ENCODE results near the gene TAF5.
"Not testable (repeated sequence)": the region's sequence is repeated elsewhere in the genome, so short reads cannot be mapped to it uniquely, and the experiment has no call there.

The TAF5 gene

DNA sequence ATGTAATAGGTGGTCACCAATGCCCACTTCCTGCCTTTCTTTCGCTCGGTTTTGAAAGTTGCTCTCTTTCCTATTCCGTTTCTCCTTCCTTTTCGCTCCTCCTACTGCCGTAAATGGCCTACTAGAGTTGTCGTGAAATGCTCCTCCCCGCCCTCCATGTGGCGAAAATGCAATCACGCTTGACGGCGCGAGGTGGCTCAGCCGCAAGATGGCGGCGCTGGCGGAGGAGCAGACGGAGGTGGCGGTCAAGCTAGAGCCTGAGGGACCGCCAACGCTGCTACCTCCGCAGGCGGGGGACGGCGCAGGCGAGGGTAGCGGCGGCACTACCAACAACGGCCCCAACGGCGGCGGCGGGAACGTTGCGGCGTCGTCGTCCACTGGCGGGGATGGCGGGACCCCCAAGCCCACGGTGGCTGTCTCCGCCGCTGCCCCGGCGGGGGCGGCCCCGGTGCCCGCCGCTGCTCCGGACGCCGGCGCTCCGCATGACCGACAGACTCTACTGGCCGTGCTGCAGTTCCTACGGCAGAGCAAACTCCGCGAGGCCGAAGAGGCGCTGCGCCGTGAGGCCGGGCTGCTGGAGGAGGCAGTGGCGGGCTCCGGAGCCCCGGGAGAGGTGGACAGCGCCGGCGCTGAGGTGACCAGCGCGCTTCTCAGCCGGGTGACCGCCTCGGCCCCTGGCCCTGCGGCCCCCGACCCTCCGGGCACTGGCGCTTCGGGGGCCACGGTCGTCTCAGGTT is at the start of gene TAF5:
Gene TAF5 (plus strand): TSS at position 195 of the 737 bp plus-strand sequence. CDS start 14 bp downstream, at position 209.
- peak; percentile 86 for FAIRE-seq

DNA sequence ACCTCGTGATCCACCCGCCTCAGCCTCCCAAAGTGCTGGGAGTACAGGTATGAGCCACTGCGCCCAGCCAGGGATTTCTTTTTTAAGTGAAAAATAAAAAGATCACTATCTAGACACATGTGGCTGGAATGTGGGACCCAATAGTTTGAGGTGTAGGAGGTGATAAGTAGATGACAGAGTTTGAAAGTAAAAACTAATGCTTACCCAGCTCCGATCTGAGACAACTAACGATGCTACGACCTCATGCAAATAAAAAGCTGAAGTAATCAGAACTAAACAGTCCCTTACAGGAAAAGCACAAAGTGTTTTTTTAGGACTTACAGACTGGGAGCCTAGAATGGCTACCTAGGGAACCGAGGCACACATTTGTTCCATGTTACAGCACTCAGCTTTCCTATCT is 39.9 kb upstream of the TAF5 start:
- FAIRE-seq: no peak

DNA sequence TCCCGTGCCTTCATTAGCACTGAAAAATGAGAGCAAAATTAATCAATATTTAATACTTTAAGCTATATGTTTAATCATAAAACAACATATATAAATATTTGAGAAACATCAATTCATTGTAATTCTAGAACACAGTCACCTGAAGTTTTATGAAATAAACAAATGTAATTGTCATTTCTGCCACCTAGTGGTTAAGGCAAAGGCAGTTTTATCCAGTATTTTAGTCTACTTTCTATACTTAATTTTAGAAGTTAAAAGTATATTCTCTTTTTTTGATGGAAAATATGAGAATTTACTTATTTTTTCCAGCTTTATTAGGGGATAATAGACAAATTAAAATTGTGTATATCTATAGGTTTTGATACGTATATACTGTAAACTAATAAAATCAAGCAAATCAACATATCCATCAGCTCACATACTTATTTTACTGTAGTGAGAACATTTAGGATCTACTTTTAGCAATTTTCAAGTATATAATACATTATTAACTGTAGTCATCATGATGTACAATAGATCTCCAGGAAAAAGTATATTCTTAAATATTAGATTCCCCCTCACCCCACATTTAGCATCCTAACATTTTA is 33.7 kb upstream of the TAF5 start:
- FAIRE-seq: peak; percentile 93

DNA sequence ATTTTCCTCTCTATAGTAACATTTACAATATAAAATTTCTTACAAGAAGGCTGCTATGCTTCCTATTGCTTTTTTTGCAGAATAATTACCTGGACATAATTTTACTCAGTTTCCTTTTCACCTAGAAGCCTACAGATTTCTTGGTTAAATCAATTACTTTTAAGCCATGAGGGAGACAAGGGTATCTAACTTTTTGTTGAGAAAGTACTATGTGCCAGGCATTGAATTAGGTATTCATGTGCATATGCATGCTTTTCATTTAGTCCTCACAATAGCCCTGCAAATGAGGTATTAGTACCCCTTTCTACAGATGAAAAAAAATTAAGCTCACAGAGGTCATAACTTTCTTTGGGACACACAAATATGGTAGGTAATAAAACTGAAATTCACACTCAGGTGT is 33.2 kb upstream of the TAF5 start:
- no peak for FAIRE-seq

DNA sequence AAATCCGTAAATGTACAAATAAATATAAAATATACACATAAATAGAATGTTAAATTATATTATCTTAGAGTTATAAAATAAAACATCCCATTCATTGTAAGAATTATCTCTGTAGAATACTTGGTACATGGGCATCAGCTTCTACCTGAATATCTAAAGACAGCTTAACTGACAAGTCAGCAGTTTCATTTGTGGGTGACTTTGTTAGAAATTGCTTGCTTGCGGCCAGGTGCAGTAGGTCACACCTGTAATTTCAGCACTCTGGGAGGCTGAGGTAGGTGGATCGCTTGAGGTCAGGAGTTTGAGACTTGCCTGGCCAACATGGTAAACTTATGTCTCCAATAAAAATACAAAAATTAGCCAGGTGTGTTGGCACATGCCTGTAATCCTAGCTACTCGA is 31.4 kb upstream of the TAF5 start:
- peak; percentile 86 for FAIRE-seq

DNA sequence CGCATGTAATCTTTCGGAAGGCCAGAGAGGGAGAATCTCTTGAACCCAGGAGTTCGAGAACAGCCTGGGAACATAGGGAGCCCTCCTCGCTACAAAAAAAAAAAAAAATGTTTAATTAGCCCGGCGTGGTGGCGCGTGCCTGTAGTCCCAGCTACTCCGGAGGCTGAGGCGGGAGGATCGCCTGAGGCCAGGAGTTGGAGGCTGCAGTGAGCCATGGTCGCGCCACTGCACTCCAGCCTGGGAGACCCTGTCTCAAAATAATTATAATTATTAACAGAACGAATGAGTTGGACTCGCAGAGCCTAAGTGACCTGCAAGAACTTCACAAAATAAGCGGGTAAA is 17.6 kb upstream of the TAF5 start:
- FAIRE-seq: no peak

DNA sequence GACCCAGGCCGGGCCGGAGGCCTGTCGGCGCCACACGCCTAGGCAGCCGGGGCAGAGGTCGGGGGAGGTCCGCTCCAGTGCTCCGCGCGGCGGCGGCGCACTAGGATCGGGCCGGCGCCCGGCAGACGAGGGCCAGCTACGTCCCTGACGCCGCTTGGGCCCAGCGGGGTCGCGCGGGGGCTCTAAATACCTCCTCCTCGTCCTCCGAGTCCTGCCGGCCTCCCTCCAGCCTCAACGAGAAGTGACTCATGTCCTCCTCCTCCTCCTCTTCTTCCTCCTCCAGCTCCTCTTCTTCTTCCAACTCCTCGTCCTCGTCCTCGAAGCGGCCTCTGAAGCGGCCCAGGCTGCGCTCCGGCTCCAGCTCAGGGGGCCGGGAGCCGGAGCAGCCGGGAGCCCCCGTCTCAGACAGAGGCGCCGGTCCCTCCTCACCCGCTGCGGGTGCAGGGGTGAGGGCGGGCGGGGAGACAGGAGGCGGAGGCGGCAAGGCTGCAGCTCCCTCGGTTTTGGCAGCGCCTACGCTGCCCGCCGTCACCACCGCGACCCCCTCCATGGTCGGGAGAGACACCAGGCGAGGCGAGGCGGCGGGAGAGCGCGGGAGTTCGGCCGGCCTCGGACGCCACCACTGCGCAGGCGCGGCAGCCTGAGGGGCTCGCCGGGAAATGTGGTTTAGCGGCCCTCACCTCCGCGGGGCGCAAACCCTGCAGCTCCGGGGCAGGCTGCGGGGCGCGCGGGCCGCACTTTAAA is 17.1 kb upstream of the TAF5 start, which contains the start of gene PCGF6:
Gene PCGF6 (minus strand): TSS at position 624 of the 744 bp plus-strand sequence. CDS start 74 bp downstream, at position 550.
- FAIRE-seq: no peak

DNA sequence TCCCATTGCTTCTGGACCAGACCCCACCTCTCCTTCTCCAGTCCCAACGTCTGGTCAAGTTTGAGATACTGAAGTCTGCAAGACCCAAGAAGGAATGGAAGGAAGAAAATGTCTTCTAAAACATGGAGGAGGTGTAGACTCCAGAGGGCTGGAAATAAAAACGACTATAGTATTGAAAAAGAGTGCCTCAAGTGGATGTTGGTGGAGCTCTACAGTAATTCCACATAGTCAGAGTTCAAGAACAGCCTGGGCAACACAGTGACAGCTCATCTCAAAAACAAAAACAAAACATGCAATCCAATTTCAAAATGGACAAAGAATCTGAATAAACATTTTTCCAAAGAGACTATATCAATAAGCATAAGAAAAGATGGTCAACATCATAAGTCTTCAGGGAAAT is 14.5 kb upstream of the TAF5 start:
- FAIRE-seq: no peak

DNA sequence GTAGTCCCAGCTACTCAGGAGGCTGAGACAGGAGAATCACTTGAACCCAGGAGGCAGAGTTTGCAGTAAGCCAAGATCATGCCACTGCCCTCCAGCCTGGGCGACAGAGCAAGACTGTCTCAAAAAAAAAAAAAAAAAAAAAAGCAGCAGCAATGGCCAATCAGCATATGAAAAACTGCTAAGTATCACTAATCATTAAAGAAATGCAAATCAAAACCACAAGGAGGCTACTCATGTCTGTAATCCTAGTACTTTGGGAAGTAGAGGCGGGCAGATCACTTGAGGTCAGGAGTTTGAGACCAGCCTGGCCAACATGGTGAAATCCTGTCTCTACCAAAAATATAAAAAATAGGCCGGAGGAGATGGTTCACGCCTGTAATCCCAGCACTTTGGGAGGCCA is 13.2 kb upstream of the TAF5 start:
- not testable (repeated sequence) for FAIRE-seq

DNA sequence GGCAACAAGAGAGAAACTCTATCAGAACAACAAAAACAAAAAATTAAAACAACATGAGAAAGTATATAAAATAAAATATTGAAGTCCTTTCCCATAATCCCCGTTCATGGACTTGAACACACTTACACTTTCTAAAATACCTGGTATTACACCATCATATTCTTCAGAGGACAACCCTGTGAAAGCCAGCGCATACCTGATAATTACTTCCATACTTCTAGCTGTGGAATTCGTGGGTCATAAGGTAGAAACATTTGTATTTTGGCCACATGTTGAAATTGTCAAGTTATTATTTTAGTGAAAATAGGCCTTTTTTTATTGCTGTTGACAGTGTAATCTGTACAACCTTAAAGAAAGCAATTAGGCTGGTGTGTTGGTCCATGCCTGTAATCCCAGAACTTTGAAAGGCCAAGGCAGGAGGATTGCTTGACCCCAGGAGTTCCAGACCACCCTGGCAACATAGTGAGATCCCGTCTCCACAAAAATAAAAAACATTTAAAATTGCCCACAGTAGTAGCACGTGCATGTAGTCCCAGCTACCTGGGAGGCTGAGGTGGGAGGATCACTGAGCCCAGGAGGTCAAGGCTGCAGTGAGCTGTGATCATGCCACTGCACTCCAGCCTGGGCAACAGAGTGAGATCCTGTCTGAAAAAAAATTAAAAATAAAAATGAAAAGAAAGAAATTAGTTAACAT is 11.7 kb upstream of the TAF5 start:
- no peak for FAIRE-seq

DNA sequence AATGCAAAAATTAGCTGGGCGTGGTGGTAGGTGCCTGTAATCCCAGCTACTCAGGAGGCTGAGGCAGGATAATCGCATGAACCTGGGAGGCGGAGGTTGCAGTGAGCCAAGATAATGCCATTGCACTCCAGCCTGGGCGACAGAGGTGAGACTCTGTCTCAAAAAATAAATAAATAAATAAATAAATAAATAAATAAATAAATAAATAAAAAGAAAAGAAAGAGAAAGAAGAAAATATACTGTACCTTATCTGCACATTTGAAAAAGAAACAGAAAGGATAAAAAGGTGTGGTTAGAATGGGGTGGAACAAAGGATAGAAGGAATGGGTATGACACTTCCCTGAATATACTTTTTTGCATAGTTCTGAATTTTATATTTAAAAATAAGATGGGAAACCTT is 8.3 kb upstream of the TAF5 start:
- FAIRE-seq: not testable (repeated sequence)

DNA sequence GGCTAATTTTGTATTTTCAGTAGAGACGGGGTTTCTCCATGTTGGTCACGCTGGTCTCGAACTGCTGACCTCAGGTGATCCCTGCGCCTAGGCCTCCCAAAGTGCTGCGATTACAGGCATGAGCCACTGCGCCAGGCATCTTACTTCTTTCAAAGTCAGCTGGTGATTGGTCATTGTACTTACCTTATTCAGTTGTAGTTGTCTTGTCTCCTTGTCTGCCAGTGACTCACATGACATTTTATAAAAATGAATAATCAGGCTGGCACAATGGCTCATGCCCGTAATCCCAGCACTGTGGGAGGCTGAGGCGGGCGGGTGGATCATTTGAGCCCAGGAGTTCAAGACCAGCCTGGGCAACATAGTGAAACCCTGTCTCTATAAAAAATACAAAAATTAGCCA is 7.0 kb upstream of the TAF5 start:
- FAIRE-seq: not testable (repeated sequence)

DNA sequence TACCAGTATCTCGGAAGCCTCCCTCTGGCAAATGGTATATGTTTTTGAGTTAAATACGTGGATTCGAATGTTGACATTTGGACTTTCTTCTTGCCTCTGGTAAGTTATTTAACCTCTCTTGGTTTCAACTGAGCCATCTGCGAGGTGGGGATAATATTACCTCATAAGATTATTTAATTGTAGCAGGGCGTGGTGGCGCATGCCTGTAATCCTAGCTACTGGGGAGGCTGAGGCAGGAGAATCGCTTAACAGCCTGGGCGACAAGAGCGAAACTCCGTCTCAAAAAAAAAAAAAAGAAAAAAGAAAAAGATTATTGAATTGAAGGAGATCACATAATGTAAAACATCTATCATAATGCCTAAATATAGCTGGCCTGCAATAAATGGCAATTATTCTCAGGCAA is 396 bp upstream of the TAF5 start:
- no peak for FAIRE-seq

DNA sequence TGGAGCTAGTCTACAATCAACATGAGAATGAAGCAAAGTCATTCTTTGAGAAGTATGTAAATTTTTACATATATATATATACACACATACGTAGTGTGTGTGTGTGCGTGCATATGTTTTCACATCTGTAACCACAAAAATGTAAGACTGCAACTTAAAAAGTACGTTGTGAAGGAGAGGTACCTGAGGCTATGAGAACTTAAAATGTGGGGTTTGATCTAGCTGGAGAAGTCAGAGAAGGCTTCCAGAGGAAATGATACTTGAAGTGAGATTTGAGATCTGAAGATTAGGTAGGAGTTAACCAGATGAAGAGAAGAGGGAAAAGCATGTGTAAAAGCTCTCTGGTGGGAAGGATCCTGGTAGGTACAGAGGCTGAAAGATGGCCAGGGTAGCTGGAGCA is 5.8 kb downstream of the TAF5 start:
- FAIRE-seq: no peak

DNA sequence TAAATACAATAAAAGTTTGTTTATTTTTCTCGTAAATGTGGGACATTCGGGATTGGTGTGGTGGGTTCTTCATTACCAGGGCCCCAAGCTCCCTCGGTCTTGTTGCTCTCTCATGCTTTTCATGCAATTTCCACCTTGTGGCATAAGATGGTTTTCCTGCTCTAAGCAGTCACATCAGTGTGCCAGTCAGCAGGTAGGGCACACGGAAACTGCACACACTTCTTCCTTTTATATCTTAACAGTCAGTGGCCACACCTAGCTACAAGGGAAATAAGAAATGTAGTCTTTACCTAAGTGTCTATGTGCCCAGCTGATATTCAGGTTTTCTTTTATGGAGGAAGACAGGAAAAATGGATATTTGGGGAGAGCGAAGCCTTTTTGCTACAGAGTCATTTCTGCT is 6.5 kb downstream of the TAF5 start:
- FAIRE-seq: no peak

DNA sequence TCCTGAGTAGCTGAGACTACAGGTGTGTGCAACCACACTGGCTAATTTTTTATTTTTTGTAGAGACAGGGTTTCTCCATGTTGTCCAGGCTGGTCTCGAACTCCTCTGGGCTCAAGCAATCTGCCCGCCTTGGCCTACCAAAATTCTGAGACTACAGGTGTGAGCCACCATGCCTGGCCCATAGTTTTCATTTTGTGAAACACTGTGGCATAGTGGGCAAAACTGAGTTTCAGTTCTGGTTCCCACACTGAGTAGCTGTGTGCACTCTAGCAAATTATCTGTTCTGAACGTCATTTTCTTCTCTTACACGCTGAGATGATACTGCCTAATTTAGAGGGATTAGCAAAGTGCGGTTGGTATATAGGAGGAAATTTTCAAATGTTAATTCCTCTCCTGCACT is 15.0 kb downstream of the TAF5 start:
- no peak for FAIRE-seq

DNA sequence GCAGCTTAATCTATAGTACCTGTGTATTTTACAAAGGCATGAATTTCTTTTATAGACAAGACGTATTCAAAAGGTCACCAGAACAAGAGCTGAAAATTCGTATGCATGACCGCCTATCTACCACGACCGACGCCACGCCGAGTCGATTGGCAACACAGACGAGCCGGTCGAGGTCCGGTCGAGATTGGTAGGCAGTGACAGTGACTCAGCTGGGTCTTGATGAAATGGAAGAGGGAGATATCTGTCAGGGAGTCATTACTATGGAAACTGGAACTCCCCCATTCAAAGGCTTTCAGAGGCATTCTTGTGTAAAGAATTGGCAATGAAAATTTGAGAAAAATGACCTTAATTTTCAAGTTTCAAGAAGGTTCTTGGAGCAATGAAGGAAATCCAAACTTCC is 26.4 kb downstream of the TAF5 start:
- no peak for FAIRE-seq

DNA sequence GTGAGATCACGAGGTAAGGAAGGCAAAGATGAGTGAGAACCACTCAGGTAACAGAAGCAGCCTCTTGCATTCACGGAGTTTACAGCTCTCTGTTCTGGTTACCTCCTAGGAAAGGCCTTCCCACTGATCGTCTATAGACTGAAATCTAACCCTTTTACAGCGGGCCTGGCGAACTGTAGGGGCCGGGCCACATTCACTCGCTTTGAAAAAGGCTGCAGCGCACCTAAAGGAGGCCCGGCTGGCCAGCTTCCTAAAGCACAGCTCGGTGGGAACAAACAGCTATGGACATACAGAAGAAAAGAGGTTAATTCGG is 27.9 kb downstream of the TAF5 start:
- no peak for FAIRE-seq

DNA sequence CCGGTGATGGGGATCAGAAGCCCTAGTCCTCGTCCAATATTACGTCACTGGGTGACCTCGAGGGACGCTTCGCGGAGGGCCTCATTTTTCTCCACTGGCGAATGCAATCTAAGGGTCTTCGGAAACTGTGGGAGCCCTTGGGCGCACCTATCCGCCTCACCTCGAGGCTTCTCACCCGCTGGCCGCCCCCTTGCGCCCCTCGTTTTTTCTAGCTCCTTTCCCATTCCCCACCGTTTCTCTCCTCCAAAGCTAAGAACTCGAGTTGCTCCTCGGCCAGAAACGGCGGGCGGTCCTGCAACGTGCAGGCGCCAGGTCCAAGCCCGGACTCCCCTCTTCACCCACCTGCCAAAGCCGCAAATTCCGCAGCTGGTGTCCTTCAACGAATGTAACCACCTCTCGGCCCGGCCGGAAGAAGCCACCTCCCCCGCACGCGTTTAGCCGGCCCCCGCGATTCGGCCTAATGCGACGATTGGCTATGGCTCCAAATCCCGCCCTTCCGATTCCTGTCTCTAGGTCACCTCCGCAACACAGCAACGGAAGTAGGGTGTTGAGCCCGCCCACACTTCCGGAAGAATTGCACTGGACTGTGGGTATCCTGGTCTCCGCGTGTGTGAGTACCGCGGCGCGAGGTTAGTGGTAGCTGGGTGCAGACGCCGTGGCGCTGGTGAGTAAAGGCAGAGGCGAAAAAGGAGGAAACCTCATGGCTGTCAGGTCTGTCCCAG is 28.5 kb downstream of the TAF5 start, which contains the start of the genes ATP5MK and PDCD11:
Gene ATP5MK (minus strand): TSS at position 409 of the 722 bp plus-strand sequence. CDS start 4,018 bp downstream, outside the sequence.
Gene PDCD11 (plus strand): TSS at position 560 of the 722 bp plus-strand sequence. CDS start 1,801 bp downstream, outside the sequence.
- FAIRE-seq: peak; percentile 89

DNA sequence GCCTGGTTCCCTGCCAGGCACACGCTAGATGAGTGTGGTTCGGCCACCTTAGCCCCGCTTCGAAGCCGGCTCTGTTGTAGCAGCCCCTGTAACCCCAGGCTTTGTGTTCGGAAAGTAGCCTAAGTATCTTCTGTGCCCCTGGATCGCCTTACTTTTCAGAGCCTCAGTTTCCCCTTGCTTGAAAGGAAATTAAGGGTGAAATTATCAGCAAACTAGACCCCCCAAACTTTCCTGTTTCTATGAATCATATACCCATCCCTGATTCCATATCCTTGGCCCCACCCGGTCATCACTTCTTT is 29.0 kb downstream of the TAF5 start:
- FAIRE-seq: no peak

DNA sequence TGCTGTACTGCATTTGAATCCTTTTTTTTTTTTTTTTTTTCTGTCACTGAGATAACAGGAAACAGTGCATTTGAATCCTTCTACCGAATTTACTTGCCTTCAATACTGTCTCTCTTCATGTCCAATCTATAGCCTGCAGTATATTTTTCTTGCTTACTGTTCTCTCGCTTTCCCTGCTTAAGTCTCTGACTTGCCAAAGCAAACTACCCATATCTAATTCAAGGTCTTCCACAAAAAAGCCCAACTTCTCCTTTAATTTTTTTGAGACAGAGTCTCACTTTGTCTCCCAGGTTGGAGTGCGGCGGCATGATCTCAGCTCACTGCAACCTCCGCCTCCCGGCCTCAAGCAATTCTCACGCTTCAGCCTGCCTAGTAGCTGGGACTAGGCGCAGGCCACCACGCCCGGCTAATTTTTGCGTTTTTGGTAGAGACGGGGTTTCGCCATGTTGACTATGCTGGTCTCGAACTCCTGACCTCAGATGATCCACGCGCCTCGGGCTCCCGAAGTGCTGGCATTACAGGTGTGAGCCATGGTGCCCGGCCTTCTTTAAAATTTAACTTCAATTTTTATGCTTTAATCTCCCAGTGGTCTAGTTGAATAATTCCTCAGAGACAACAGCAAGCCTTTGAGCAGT is 29.5 kb downstream of the TAF5 start:
- FAIRE-seq: no peak

DNA sequence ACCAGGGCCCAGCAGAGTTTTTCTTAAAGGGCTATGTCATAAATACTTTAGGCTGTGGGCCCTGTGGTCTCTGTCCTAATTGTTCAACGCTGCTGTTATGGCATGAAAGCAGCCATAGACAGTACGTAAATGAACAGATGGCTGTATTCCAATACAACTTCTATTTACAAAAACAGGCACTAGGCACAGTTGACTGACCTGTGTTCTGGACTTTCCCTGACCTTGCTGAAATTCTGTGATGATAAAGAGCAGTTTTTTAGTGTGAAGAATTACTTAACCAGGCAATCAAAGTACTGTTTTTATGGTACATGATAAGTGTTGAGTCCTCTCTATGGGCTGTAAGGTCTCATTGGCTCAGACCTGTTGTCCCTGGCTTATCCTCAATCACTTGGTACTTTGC is 45.8 kb downstream of the TAF5 start:
- FAIRE-seq: no peak
